ENCODE measurements around the gene KCNH2. TPM values are rescaled to one million over a fixed set of nuclear protein-coding genes. Genes with fewer than 3 reads are reported as not detected.

KCNH2 gene
- total RNA-seq, 3 donors from 2014 or later, result 0.49 to 0.71 (median 0.66) TPM

DNA sequence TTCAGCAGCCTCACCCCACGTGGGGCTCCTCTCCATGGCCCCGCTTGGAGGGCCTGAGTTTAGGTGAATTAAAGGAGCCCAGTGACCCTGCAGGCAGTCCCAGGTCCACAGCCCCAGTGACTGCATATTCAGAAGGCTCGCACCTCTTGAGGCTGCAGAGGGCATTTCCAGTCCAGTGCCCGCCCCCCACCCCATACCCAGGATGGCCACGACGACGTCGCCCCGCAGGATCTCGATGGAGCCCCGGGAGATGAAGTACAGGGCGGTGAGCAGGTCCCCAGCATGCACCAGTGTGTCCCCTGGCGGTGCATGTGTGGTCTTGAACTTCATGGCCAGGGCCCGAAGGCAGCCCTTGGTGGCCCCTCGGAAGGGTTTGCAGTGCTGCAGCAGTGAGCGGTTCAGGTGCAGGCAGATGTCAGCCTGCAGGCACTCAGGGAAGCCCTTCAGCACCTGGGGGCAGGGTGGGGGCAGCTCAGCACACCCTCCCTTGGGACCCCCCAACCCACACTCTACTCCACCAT is 28.1 kb downstream of the KCNH2 start:
- ATAC-seq (no peak), DNase-seq (peak; percentile 4)
- H3K9me3 Mint-ChIP-seq, result no peaks in the 10 kb centered on the region
- H3K4me3 Mint-ChIP-seq, result no peak overlapping the region
- H3K4me1 Mint-ChIP-seq (ENCODE audit: low read depth), result no peaks in the 10 kb centered on the region
- H3K27me3 Mint-ChIP-seq (ENCODE audit: low read depth), result peaks cover 11% of the 10 kb centered on the region
- no peaks in the 10 kb centered on the region for H3K36me3 Mint-ChIP-seq (ENCODE audit: insufficient read depth)

DNA sequence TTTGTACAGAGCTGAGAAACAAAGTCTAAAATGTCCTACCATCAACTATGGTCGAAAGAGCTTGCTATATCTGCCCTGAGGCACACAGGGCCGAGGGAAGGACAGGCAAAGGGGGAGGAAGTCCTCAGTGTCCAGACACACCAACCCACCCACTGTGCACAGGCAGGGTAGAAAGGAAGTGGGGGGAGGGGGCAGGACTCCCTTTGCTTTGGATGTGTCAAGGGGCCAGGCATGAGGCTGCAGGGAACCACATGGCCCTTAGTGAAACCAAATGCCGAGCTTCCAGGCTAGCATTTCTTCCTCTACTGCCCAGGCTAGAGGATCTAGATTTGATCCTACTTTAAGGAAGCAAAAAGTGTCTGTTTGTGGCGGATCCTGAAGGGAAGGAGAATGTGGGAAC is 28.6 kb downstream of the KCNH2 start:
- H3K27me3 Mint-ChIP-seq (ENCODE audit: low read depth), result peaks cover 9% of the 10 kb centered on the region
- no peaks in the 10 kb centered on the region for H3K9me3 Mint-ChIP-seq
- H3K36me3 Mint-ChIP-seq (ENCODE audit: insufficient read depth), result no peaks in the 10 kb centered on the region
- DNase-seq (no peak), ATAC-seq (no peak)
- H3K4me1 Mint-ChIP-seq (ENCODE audit: low read depth), result no peaks in the 10 kb centered on the region
- no peak overlapping the region for H3K4me3 Mint-ChIP-seq

DNA sequence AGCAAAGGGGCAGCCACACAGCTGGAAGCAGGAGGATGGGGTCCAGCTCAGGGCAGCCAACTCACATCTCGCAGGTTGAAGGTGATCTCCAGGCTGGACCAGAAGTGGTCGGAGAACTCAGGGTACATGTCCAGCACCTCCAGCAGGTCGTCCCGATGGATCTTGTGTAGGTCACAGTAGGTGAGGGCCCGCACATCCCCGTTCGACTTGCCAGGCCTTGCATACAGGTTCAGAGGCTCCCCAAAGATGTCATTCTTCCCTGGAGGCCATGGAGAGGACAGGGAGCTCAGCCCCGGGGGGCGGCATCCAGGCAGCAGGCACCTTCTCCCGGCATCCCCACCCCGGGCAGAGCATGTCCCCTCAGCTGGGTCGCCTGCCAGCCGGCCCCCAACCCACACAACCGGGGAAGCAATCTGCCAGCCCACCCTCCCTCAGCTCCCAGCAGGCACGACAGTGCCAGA is 29.3 kb downstream of the KCNH2 start:
- ATAC-seq, result no peak
- no peaks in the 10 kb centered on the region for H3K4me1 Mint-ChIP-seq (ENCODE audit: low read depth)
- H3K27me3 Mint-ChIP-seq (ENCODE audit: low read depth), result peaks cover 9% of the 10 kb centered on the region
- no peaks in the 10 kb centered on the region for H3K36me3 Mint-ChIP-seq (ENCODE audit: insufficient read depth)
- H3K4me3 Mint-ChIP-seq, result no peak overlapping the region
- peak; percentile 2 for DNase-seq
- H3K9me3 Mint-ChIP-seq, result no peaks in the 10 kb centered on the region

DNA sequence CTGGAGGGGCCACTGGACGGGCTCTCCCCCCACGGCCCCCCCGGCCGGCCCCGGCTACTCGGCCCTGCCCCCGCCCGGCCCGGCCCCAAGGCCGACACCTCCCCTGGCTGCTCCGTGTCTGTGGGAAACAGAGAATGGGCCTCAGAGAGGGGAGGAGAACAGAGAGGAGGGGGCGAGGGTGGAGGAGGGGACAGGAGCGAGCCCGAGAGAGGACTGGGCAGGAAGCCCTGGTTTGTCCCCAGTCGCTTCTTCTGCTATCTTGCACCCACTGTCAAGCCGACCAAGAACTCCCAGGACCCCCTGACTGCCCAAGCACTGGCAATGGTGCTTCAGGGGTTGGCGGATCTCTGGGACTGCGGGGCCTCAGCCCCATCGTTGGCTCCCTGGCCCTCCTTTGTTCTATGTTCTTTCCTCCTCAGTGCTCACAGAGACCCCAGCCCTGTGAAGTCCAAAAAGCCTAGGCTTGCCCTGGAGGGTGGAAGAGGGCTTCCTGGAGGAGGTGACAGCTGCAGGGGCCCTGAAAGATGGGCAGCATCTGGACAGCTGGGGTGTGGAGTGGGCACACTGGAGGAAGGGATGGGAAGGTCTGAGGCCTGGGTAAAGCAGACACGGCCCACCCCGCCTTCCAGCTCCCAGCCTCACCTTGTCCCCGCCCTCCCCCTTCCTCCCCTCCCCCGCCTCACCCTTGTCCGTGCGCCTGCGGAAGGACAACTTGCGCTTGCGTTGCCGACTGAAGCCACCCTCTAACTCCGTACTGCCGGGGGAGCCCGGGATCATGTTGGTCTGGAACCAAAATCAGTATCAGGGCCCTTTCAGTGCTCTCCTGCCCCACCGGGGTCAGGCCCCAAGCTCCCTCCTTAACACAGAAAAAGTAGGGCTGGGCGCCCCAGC is 30.1 kb downstream of the KCNH2 start:
- Mint-ChIP-seq H3K4me3 (no peak overlapping the region), H3K36me3 (ENCODE audit: insufficient read depth) (no peaks in the 10 kb centered on the region), H3K27me3 (ENCODE audit: low read depth) (peaks cover 9% of the 10 kb centered on the region), H3K9me3 (no peaks in the 10 kb centered on the region), H3K4me1 (ENCODE audit: low read depth) (peaks cover 3% of the 10 kb centered on the region)
- ATAC-seq (no peak), DNase-seq (peak; percentile 2)

DNA sequence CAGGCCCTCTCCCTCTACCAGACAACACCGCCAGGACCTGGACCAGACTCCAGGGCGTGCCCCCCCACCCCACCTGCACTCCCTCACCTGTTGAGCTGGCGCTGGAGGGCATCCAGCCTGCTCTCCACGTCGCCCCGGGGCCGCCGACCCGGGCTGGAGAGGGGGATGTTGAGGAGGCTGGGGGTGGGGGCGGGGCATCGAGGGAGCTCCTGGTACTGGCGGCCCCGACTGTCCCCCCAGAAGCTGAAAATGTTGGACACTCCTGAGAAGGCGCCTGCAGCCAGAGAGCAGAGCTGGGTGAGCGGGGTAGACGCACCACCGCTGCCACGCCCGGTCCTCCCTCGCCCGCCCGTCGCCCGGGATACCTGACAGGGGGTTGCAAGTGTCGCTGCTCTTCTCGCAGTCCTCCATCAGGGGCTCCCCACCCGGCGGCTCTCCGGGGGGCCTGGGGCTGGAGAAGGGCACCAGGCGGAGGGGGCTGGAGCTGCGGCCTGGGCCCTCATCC is 30.8 kb downstream of the KCNH2 start:
- no peaks in the 10 kb centered on the region for H3K9me3 Mint-ChIP-seq
- ATAC-seq (no peak), DNase-seq (no peak)
- no peaks in the 10 kb centered on the region for H3K36me3 Mint-ChIP-seq (ENCODE audit: insufficient read depth)
- peaks cover 9% of the 10 kb centered on the region for H3K27me3 Mint-ChIP-seq (ENCODE audit: low read depth)
- no peak overlapping the region for H3K4me3 Mint-ChIP-seq
- H3K4me1 Mint-ChIP-seq (ENCODE audit: low read depth), result peaks cover 10% of the 10 kb centered on the region

DNA sequence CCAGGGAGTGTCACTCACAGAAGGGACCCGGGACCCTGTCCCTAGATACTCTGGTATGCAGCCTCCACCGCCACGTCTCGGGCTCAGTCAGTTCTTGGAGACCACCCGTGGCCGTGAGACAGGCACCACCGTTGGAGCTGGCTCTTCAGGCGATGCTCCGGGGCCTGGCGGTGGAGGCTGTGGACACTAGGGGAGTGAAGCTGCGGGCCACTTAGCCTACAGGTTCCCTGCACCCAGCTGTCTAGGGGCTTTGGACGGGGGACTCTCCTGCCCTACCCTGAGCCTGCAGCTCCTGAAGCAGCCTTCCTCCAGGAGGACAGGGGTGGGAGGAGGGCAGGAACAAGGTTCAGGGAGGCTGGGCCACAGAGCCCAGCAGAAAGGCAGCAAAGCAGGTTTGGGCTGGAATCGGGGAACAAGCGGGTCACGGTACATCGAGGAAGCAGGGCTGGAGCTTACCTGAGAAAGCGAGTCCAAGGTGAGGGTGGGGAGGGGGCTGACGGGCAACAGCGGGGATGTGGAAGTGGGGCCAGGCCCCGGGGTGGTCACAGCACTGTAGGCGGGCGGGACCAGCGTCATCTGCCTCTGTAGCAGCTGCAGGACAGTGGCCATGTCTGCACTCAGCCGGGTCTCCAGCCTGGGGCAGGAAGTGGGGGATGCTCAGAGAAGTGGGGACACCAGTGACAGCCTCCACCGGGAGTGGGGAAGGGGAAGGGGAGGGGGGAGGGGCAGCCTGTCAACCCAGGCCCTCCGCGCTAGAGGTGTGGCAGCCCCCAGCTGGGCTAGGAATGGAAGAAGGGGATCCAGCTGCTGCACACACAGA is 31.5 kb downstream of the KCNH2 start:
- Mint-ChIP-seq H3K4me3 (no peak overlapping the region), H3K36me3 (ENCODE audit: insufficient read depth) (no peaks in the 10 kb centered on the region), H3K9me3 (no peaks in the 10 kb centered on the region), H3K27me3 (ENCODE audit: low read depth) (peaks cover 9% of the 10 kb centered on the region), H3K4me1 (ENCODE audit: low read depth) (peaks cover 17% of the 10 kb centered on the region)
- no peak for ATAC-seq
- DNase-seq, result no peak

DNA sequence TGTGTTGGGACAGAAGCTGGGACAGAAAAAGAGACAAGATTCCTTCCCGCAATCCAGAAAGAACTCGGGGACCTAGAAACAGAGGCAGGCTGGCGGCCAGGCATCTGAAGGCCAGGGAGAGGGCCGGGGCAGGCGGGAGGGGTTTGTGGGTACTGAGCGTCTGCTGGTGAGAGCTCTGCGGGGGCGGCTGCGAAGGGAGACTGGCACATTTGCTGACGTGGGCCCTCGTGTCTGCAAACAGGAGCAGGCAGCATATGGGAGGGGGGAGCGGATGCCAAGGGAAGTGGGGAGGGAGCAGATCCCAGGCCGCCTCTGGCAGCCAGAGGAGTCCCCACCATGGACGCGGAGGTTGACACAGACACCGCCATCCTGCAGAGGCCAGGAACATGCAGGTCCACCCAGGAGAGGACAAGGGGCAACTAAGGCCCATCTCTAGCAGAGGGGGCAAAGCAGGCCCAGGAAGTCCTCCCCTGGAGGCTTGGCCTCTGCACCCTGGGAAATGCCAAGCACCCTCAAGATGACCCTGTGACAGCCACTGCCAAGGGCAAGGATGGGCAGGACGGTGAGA is 32.2 kb downstream of the KCNH2 start:
- no peak for DNase-seq
- no peak for ATAC-seq
- Mint-ChIP-seq H3K36me3 (ENCODE audit: insufficient read depth) (no peaks in the 10 kb centered on the region), H3K4me3 (no peak overlapping the region), H3K27me3 (ENCODE audit: low read depth) (peaks cover 9% of the 10 kb centered on the region), H3K4me1 (ENCODE audit: low read depth) (peaks cover 22% of the 10 kb centered on the region), H3K9me3 (no peaks in the 10 kb centered on the region)

DNA sequence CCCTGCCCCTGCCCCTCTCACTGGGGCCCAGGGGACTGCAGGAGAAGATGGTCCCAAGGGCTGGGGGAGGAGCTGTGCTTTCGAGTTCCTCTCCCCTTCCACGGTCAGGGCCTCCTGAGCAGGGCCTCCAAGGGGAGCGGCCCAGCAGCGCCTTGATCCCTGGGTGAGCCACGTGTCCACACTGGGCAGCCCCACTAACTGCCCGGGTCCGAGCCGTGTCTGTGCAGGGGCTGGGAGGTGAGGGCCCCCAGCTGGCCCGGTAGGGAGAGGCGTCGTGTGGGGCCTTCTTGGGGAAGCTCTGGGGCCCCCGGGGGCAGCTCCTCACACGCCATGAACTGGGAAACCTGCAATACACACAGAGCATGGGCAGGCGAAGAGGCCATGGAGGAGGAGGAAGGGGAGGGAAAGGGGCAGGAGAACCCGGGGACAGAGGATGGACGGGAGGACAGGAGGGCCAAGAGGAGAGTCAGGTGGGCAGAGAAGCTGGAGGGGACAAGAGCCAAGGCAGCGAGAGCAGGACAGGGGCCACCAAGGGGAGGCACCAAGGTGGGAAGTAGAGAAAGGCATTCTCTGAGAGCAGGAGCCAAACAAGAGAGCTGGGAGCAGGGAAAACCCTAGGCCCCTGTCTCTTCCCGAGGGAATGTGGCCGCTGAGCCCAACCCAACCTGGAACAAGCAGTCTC is 32.8 kb downstream of the KCNH2 start:
- Mint-ChIP-seq H3K4me3 (no peak overlapping the region), H3K4me1 (ENCODE audit: low read depth) (peaks cover 22% of the 10 kb centered on the region), H3K36me3 (ENCODE audit: insufficient read depth) (no peaks in the 10 kb centered on the region), H3K27me3 (ENCODE audit: low read depth) (peaks cover 9% of the 10 kb centered on the region), H3K9me3 (no peaks in the 10 kb centered on the region)
- ATAC-seq (no peak), DNase-seq (no peak)

DNA sequence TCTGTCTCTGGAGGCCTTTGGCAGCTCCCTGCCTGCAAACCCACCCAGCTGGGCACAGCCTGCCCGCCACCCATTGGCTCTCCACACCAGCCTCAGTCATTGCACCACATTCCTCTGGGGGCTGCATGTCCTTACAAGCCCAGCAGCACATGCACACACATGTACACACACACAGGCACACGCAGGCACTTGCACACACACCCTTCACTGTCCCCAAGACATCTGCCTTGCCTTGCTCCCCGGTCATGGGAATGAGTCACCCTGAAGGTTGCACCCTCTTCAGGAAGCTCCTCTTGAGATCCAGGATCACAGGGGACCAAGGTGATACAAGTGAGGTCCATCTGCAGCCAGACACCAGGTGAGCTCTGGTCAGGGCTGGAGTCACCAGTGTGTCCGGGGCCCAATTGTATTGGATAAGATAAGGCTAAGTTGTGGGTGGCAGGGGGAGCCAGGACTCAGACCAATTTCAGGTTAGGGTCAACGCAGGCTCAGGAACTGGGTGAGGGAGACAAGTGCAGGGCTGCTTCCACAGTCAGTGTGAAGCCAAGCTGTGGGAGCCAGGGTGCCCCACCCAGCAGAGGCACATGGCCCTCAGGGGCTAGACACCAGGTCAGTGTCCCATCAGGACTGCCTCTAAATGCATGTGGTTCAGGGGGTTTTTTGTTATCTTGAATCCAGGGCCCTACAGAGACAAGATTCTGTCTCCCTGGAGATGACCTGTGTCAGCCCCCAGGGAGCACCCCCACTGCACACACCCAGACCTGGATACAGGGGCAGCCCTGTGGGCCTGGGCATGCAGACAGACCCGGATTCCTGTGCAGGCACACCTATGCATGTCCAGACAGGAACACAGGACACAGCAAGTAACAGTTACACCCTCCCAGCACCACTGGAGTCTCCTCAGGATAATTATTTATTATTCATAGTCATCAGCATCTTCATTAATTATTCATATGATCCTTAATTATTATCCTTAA is 33.8 kb downstream of the KCNH2 start:
- ATAC-seq, result no peak
- no peaks in the 10 kb centered on the region for H3K36me3 Mint-ChIP-seq (ENCODE audit: insufficient read depth)
- H3K4me1 Mint-ChIP-seq (ENCODE audit: low read depth), result peaks cover 24% of the 10 kb centered on the region
- H3K9me3 Mint-ChIP-seq, result no peaks in the 10 kb centered on the region
- DNase-seq, result no peak
- peaks cover 9% of the 10 kb centered on the region for H3K27me3 Mint-ChIP-seq (ENCODE audit: low read depth)
- H3K4me3 Mint-ChIP-seq, result no peak overlapping the region

DNA sequence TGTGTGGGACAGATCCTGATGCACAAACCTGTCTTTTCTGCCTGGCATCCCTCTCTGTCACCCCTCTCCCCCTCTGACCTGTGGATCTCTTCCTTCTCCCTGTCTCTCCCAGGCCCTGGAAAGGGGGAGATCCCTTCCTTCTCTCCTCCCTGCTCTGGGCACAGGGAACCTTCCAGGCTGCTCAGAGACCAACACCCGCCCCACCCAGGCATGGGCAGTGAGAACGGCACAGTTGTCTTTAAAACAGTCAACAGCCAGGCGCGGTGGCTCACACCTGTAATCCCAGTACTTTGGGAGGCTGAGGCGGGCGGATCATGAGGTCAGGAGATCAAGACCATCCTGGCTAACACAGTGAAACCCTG is 34.7 kb downstream of the KCNH2 start:
- H3K4me3 Mint-ChIP-seq, result no peak overlapping the region
- no peaks in the 10 kb centered on the region for H3K36me3 Mint-ChIP-seq (ENCODE audit: insufficient read depth)
- ATAC-seq, result no peak
- no peak for DNase-seq
- H3K4me1 Mint-ChIP-seq (ENCODE audit: low read depth), result peaks cover 33% of the 10 kb centered on the region
- no peaks in the 10 kb centered on the region for H3K9me3 Mint-ChIP-seq
- H3K27me3 Mint-ChIP-seq (ENCODE audit: low read depth), result peaks cover 7% of the 10 kb centered on the region

DNA sequence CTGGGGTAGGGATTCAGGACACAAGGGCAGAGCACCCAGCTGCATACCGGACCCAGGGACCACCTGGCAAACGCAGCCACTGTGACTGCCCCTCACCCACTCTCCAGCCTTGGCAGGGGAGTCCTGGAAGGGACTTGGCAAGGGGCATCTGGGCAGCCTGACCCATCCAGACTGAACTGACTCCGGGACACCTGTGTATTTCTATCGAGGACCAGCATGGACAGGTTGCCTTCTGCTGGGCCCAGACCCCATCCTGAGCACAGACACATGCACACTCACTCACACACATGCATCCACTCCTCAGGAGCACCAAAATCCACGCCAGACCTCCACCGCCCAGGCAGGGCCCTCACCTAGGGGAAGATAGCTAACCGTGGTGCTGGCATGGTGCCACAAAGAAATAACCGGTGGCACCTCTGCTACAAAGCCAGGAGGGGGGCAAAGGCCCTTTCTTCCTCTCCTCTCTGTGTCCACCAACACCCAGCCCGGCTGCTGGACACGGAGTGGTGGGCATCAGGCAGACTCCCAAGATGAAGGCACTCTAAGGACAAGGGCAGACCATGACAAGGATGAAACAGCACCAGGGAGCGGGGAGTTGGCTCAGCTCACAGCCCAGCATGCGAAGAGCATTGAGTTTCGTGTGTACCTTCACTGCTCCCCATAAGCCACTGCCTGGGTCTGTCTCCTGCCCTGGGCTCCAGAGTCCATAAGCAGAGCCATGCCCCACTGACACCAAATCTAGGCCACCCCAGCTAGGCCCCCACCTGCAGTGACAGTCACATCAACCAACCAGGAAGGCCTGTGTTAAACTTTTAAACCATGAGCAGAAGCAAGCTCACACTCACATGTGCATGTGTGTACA is 35.3 kb downstream of the KCNH2 start:
- Mint-ChIP-seq H3K27me3 (ENCODE audit: low read depth) (peaks cover 7% of the 10 kb centered on the region), H3K4me3 (no peak overlapping the region), H3K4me1 (ENCODE audit: low read depth) (peaks cover 39% of the 10 kb centered on the region), H3K36me3 (ENCODE audit: insufficient read depth) (no peaks in the 10 kb centered on the region), H3K9me3 (no peaks in the 10 kb centered on the region)
- DNase-seq, result no peak
- ATAC-seq, result no peak

DNA sequence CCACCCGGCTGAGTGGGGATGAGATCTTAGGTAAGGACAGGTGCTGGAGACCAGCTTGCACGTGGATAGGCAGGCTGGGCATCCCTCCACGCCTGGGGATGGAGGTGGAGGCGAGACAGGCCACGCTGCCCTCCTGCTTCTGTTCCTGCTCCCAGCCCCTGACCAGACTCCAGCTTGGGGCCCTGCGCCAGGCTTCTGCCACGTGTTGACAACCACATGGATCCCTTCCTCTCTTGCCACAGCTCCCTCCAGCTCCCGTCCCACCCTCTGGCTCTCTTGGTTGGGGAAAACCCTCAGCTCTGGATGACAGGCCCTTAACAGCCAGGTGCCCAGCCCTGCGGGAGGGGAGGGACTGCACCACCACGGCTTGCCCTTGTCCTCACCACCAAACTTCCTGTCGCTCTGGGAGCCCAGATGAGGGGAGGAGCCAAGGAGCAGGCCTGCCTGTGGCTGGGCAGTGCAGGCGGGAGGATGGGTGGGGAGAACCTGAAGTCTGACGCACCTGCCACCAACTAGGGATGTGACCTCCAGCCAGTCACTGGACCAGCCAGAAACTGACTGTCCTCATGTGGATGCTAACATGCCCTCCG is 36.0 kb downstream of the KCNH2 start:
- DNase-seq, result no peak
- Mint-ChIP-seq H3K27me3 (ENCODE audit: low read depth) (peaks cover 7% of the 10 kb centered on the region), H3K9me3 (no peaks in the 10 kb centered on the region), H3K4me3 (no peak overlapping the region), H3K4me1 (ENCODE audit: low read depth) (peaks cover 46% of the 10 kb centered on the region), H3K36me3 (ENCODE audit: insufficient read depth) (no peaks in the 10 kb centered on the region)
- peak; percentile 62 to 75 for ATAC-seq

Measured in activated T-cell treated with anti-CD3 and anti-CD28 coated beads, Interleukin-2, amount 50 U/mL, for 4 hours (primary cell).